K562 (cell line): ENCODE measurements around the gene CDT1.

Source experiments
- CTCF ChIP-seq, 3 experiments: IDR thresholded peaks in 2 of 3; conservative IDR thresholded peaks in 1 of 3; 2 replicates each; pipeline ENCODE4 v1.5.1; 2011 to 2012; ENCODE audit warnings: low read length in 3 of 3, mild to moderate bottlenecking in 3 of 3, control low read depth in 2 of 3, improper control_type of control experiment in 1 of 3, inconsistent platforms in 1 of 3, low read depth in 1 of 3, mixed read lengths in 1 of 3, moderate library complexity in 1 of 3; ENCODE audit not compliant: insufficient read depth in 2 of 3
- FOXA1 ChIP-seq: fragments of 450-650 bp; IDR thresholded peaks from 2 replicates; pipeline ENCODE4 v1.6.1; 2016; ENCODE audit warnings: mild to moderate bottlenecking, borderline replicate concordance
- KDM4B ChIP-seq, 2 experiments: fragments of 450-650 bp in 1 of 2; sonication (generic) in 1 of 2; IDR thresholded peaks; 2 replicates each; pipeline ENCODE4 v1.6.1; 2016 to 2017; ENCODE audit warnings: borderline replicate concordance in 2 of 2, antibody characterized with exemption in 1 of 2, low read depth in 1 of 2, mild to moderate bottlenecking in 1 of 2
- POLR2AphosphoS5 ChIP-seq: IDR thresholded peaks from 2 replicates; pipeline ENCODE4 v1.6.1; 2011; ENCODE audit warnings: mild to moderate bottlenecking, low read depth, low read length, moderate library complexity; ENCODE audit not compliant: control insufficient read depth, insufficient read depth
- POU5F1 ChIP-seq: fragments of 150-350 bp; IDR thresholded peaks from 2 replicates; pipeline ENCODE4 v1.6.1; 2014; ENCODE audit warnings: borderline replicate concordance, low read length, low read depth, mild to moderate bottlenecking; ENCODE audit not compliant: partially characterized antibody
- PPARD ChIP-seq: fragments of 250-450 bp; sonication (Bioruptor Pico); IDR thresholded peaks from 2 replicates; pipeline ENCODE4 v1.8.0; 2022; ENCODE audit warnings: inconsistent platforms, mild to moderate bottlenecking, moderate library complexity
- SAFB ChIP-seq: fragments of 200-400 bp; formaldehyde crosslinking; IDR thresholded peaks from 2 replicates; pipeline ENCODE4 v1.6.1; 2017; ENCODE audit warnings: low read depth, low read length, borderline replicate concordance
- SIN3A ChIP-seq, 2 experiments: fragments of 150-350 bp in 1 of 2; IDR thresholded peaks; 2 replicates each; pipeline ENCODE4 v1.6.1; 2011 to 2016; ENCODE audit warnings: borderline replicate concordance in 2 of 2, low read depth in 2 of 2, low read length in 2 of 2, mild to moderate bottlenecking in 2 of 2, moderate library complexity in 2 of 2; ENCODE audit not compliant: control insufficient read depth in 1 of 2
- SPI1 ChIP-seq: IDR thresholded peaks from 2 replicates; pipeline ENCODE4 v1.6.1; 2011; ENCODE audit warnings: low read depth, low read length, control low read depth, borderline replicate concordance
- ZNF282 ChIP-seq: sonication (generic); formaldehyde crosslinking; IDR thresholded peaks from 2 replicates; pipeline ENCODE4 v1.8.1; 2023; ENCODE audit warnings: missing genetic modification reagents
- ZNF586 ChIP-seq: fragments of 450-650 bp; formaldehyde crosslinking; conservative IDR thresholded peaks from 2 replicates; pipeline ENCODE4 v1.4.0; 2020; ENCODE audit warnings: mild to moderate bottlenecking, moderate library complexity
- ZNF609 ChIP-seq: sonication (generic); formaldehyde crosslinking; IDR thresholded peaks from 2 replicates; pipeline ENCODE4 v1.8.1; 2023; ENCODE audit warnings: missing genetic modification reagents, mild to moderate bottlenecking, borderline replicate concordance
- TF ChIP-seq, protein P1 (sequence below), 2 experiments: fragments of 450-650 bp; formaldehyde crosslinking in 1 of 2; IDR thresholded peaks; 2 replicates each; pipeline versions ENCODE4 v1.4.0 to v1.6.1; 2014 to 2020; ENCODE audit warnings: mild to moderate bottlenecking in 2 of 2, borderline replicate concordance in 1 of 2, low read depth in 1 of 2
- TF ChIP-seq, protein P2 (sequence below): sonication (generic); formaldehyde crosslinking; IDR thresholded peaks from 2 replicates; pipeline ENCODE4 v1.9.0; 2022; ENCODE audit warnings: mild to moderate bottlenecking, missing genetic modification reagents

- no peak for TF ChIP-seq CTCF (IDR thresholded peaks at IDR 0.05 in 2 of 3, conservative IDR thresholded peaks at IDR 0.05 in 1 of 3; ENCODE audit: insufficient read depth in 2 of 3, low read depth in 1 of 3, low read length in 3 of 3)
- no peak for TF ChIP-seq ZNF609 (CRISPR knock-in tag)
- TF ChIP-seq SIN3A (IDR thresholded peaks at IDR 0.05; ENCODE audit: borderline replicate concordance in 2 of 2, control insufficient read depth in 1 of 2, low read depth in 2 of 2, low read length in 2 of 2), result no peak
- no peak for TF ChIP-seq SAFB
- no peak for TF ChIP-seq ZNF586
- TF ChIP-seq, protein P1, sequence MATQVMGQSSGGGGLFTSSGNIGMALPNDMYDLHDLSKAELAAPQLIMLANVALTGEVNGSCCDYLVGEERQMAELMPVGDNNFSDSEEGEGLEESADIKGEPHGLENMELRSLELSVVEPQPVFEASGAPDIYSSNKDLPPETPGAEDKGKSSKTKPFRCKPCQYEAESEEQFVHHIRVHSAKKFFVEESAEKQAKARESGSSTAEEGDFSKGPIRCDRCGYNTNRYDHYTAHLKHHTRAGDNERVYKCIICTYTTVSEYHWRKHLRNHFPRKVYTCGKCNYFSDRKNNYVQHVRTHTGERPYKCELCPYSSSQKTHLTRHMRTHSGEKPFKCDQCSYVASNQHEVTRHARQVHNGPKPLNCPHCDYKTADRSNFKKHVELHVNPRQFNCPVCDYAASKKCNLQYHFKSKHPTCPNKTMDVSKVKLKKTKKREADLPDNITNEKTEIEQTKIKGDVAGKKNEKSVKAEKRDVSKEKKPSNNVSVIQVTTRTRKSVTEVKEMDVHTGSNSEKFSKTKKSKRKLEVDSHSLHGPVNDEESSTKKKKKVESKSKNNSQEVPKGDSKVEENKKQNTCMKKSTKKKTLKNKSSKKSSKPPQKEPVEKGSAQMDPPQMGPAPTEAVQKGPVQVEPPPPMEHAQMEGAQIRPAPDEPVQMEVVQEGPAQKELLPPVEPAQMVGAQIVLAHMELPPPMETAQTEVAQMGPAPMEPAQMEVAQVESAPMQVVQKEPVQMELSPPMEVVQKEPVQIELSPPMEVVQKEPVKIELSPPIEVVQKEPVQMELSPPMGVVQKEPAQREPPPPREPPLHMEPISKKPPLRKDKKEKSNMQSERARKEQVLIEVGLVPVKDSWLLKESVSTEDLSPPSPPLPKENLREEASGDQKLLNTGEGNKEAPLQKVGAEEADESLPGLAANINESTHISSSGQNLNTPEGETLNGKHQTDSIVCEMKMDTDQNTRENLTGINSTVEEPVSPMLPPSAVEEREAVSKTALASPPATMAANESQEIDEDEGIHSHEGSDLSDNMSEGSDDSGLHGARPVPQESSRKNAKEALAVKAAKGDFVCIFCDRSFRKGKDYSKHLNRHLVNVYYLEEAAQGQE (IDR thresholded peaks at IDR 0.05; ENCODE audit: borderline replicate concordance), result no peak
- TF ChIP-seq, protein P1 (CRISPR knock-in tag; IDR thresholded peaks at IDR 0.05; ENCODE audit: low read depth), result no peak
- TF ChIP-seq, protein P2, sequence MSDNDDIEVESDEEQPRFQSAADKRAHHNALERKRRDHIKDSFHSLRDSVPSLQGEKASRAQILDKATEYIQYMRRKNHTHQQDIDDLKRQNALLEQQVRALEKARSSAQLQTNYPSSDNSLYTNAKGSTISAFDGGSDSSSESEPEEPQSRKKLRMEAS (CRISPR knock-in tag), result no peak
- no peak for TF ChIP-seq POLR2AphosphoS5
- no peak for TF ChIP-seq PPARD (CRISPR knock-in tag)
- no peak for TF ChIP-seq POU5F1
- no peak for TF ChIP-seq KDM4B (IDR thresholded peaks at IDR 0.05; ENCODE audit: borderline replicate concordance in 2 of 2, low read depth in 1 of 2)
- TF ChIP-seq FOXA1, result no peak
- TF ChIP-seq ZNF282 (CRISPR knock-in tag), result no peak
- TF ChIP-seq SPI1, result no peak
These were observed 29.5 kb downstream of the CDT1 start for GRCh38 chr16:88833086-88833485.
